GM21717 (cell line): ENCODE results near the gene GPATCH2L.

Experiments used
- ATAC-seq: cut with Tn5 transposase; IDR thresholded peaks from one replicate; pipeline ENCODE4 v1.9.1; 2021; ENCODE audit warnings: mild to moderate bottlenecking, moderate library complexity; ENCODE audit not compliant: unreplicated experiment

Gene GPATCH2L

DNA sequence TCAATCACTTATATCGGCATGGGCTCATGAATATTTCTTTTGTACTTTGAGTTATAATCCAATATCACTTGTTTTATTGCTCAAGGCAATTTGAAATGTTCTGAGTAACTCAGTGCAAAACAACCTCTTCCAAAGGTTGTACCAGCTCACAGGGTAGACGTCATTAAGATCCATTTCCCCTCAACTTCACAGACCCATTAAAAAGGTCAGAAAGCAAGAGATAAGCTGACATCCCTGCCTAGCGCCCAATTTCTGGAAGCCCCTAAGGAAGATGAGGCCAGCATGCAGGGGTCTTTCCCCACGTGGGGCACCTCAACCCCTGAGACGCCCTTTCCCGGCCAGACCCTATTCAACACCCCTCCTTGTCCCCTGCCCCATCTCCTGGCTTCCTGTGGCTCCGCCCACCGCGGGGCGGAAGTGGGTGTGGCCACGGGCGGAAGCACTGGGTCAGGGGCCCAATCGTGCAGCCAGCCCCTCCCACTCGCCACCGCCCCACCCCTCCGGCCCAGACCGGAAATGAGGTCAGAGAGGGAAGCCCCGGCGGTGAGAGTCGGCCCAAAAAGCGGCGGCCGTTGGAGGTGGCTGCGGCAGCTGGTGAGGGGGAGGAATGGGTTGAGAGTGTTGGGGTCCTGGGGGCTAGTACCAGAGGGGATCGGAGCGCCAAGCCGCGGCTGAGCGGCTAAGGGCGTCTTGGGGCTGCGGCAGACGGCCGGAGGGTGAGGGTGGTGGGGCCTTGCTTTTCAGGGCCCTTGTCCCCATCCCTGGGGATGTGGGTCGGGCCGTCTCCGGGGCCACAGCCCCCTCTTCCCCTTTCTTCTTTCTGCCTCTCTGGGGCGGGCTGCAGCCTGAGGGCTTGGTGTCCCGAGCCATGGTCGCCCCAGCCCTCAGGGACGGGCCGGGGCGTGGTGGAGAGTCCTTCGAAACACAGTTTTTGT is at the start of gene GPATCH2L:
Gene GPATCH2L (plus strand): TSS at position 525 of the 935 bp plus-strand sequence. CDS start 2,442 bp downstream, outside the sequence.
- peak; percentile 73 for ATAC-seq

DNA sequence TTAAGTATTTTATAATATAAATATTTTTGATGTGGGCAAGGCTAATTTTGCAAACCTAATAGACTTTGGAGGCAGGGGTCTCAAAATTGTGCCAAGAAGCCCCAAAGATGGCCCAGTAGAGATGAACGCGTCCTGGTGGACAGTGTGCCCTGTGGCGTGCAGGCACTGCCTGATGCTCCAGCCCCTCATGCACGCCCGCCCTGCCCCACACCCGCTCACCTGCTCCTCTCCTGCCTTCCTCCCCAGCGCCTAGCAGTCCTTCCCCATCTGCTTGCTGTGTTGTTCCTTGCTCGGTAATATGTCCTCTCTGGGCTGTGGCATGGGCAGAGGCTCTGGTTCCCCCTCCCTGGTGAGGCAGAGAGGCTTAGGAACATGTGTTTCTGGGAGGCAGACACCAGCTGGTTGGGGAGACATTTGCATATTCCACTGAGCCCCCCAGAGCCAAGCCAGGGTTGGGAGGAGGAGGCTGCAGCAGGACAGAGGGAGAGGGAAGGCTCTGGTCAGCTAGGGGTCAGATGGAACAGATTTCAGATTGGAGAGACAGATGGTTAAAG is 46.8 kb upstream of the GPATCH2L start:
- no peak for ATAC-seq

DNA sequence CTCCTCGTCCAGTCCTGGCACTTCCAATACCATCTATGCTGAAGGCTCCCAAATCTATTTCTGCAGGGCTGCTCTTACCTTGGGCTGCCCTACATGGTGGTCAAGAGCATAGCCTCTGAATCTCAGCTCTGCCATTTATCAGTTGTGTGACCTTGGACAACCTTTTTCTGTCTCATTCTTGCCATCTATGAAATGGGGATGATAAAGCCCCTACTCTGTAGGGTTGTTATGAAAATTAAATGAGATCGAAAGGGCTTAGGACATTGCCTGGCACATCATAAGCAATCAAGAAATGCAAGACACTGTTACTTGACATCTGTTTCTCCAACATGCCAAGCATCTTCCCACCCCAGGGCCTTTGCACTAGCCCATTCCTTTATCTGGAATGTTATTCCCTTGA is 45.5 kb upstream of the GPATCH2L start:
- ATAC-seq = no peak

DNA sequence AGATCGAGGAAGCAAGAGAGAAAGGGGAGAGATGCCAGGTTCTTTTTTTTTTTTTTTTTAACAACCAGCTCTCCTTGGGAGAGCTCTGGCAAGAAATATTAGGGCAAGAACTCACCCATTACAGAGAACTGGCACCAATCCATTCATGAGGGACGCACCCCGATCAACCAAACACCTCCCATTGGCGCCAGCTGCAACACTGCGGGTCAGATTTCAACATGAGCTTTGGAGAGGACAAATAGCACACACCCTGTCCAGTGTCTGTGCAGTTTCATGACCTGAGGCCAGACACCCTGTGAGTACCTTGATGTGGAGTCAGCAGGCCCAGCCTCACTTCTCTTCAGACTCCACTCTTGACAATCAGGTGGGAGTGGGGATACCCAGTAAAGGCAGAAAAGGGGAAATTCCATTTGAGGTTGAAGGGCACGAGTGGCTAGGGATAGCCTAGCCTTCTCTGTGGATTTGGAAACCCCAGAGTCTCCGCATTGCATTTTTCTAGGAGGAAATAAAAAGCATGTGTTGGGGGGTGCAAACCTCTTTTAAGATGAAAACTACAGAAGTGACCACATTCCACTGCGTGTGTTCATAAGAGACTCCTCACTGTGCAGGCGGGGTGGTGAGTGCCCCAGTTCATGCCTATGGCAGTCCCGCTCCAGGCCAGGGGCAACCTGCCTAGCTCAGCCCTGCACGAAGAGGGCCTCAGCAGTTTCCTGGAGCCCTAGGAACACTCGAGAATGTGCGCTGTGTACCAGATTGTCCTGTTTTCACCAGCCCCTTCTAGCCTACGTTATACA is 42.4 kb upstream of the GPATCH2L start:
- ATAC-seq = no peak

DNA sequence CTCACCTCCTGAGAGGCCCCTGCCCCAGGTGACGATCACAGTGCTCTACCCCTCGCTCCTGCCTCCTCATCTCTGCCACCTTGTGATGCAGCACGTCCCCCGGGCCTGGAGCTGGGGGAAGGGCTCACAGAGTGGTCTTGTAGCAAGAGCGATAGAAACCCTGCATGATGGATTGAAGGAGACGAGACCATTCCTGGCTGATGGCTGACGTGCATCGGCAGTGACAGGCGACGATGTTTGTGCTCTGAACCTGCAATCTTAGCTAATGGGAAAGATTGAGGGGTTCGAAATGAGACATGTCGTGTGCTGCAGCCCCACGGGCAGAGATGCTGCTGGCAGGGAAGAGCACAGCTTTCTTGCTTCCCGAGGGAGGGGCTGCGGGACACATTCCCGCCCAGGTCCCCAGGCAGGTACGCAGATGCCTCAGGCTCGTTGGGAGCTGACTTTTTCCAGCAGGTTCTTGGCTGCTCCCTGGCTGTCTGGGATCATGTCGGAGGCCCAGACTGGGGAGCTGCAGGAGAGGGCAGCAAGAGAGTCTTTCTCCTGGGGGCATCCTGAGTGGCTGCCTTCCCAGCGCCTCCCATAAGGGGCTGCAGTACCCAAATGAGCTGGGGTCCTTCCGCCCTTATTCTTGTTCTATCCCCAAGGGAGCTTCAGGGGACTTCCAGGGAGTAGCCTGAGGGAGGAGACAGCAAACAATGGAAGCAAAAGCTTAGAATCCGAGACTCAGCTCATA is 38.7 kb upstream of the GPATCH2L start:
- ATAC-seq = no peak

DNA sequence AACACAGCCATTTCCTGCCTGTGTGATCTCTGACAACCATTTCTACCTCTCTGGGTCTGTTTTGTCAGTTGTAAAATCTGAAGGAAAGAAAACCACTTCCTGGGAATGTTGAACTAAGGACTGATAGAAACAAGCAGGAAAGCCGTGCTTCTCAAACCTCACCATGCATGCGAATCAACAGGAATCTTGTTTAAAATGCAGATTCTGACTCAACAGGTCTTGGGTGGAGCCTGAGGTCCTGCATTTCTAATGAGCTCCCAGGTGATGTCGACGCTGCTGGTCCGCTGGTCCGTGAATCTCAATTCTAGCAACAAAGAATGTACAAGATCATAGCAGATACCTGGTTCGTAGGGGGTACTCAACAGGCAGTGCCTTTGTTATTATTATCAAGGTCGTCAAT is 38.0 kb upstream of the GPATCH2L start:
- no peak for ATAC-seq

DNA sequence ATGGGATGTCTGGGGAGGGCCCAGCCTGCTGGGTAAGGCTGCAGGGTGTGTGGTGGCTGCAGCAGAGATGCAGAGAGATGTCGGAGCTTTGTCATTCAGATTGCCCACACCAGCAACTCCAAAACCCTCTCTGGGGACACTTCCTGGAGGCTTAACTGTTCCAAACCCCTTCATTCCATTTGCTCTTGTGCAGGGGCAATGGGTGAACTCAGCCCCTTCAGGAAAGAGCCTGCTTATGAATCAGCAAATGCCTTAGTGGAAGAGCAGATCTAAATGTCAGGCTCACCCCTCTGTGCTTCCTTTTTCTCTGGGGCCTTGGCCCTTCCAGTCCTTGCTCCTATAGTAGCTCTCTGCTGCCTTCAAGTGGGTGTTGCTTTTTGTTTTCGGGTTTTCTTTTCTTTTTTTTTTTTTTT is 36.7 kb upstream of the GPATCH2L start:
- no peak for ATAC-seq

DNA sequence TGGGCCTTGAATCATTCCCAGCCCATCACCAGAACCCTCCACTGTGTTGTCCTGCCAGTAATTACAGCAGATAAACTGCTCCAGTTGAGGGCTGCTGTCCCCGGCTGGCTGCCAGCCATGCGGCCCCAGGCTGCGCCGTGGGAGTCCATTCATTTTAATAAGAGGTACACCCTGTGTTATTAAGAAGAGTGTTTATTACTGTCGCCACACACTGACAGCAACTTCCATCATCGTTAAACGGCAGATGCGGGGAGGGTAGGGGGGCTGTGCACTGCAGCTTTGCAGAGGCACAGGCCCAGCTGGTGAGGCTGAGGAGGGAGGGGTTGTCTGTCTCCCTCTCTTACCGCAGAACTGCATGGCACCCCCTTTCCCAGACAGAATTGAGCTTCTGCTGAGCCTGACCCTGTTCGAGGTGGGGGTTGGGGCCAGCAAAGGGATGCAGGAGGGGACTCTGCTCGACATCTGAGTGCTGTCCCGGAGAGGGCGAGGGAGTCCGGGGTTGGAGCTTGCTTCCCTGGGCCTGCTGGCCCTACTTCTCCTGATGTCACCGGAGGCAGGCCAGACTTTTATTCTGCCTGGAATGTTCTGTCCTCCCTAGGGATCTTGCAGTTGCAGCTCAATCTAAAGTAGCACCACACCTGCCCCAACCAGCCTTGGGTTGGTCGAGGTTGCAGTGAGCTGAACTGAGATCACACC is 33.8 kb upstream of the GPATCH2L start:
- no peak for ATAC-seq

DNA sequence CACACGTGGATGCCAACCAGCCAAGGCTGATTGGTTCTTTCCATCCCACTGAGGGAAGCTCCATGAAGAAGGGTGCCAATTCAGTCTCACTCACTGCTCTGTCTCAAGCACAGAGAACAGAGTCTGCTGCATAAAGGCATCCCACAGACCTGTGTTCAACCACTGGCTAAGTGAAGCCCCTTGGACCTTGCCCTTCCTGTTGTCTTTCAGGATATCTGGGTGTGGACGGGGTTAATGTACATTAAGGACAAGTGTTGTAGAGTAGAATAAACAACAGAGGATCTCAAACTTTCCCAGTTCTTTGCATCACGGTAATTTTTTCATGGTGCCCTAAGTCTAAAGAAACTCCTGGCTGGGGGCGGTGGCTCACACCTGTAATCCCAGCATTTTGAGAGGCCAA is 33.1 kb upstream of the GPATCH2L start:
- no peak for ATAC-seq

DNA sequence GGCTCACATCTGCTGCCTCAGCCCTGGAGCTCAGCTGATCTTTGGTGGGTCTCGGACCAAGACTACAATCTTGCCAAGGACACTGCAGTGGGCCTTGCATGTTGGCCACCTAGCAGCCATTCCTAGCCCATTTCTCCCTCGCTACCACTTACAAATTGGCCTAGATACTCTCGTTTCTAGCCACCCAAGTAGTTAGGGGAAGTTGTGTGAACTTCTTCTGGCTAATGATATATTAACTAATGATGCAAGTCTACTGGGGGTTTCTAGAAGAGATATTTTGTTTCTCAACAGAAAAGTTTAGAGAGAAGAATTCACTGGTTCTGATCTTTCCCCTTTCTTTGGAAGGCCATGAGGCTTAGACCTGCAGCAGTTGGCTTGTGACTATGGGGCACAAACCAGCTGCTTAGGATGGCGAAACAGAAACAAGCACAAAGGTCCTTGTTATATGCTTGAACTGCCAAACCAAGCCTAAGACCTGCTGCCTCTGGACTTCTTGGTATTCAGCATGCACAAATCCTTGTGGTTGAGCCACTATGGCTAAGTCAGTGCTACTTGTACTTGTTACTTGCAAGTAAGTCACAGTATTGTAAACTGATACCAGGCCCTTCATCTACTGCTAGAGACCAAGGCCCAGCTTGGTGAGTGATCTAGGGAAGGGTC is 30.5 kb upstream of the GPATCH2L start:
- ATAC-seq = no peak

DNA sequence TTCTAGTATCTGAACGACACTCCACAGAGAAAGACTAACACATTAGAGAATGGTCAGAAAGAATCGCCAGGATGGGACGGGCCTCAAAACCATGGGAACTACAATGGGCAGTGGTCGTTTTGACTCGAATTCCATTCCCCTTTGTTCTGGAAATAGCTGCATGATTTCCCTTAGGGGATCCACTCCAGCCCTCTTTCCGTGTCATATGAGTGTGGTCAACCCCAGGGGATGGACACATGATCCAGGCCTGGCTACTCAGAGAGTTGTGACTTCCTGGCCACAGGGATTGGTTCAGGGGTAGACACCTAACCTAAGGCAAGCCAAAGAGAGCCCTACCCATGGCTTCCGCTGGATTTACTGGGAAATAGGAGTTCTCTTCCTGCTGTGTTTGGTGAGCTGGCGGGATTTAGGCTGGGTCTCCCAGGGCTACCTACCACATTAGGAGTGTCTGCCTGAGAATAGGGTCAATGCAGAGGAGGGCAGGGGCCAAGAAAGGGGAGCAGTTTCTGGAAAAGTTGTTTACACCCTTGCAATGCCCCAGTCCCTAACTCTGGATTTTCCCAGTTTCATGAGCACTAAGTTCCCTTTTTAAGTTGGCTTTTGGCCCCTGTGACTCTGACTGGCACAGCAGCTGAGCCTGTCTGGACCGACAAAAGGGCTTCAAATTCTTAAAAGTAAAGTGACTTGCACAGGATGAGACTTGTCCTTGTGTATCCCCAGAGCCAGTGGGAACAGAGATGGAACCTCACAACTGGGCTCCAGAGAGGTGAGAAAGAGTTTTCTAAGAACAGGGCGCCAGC is 28.1 kb upstream of the GPATCH2L start:
- ATAC-seq = no peak

DNA sequence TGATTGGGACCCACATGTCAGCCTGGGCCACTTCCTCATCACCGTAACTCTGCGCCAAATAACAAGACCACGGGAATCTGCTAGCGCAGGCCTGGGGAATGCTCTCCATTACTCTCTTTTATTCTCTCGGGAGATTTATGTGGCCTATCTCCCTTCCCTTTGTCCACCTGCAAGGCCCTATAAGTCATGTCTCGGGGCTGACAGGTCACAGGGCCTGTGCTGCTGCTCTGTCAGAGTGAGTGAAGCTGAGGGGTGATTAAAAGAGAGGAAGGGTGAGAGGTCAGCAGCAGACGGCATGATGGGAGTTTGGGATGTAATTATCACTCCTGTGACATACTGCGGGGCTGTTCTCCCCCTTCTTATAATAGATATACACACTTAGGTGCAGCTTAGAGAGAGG is 26.2 kb upstream of the GPATCH2L start:
- no peak for ATAC-seq

DNA sequence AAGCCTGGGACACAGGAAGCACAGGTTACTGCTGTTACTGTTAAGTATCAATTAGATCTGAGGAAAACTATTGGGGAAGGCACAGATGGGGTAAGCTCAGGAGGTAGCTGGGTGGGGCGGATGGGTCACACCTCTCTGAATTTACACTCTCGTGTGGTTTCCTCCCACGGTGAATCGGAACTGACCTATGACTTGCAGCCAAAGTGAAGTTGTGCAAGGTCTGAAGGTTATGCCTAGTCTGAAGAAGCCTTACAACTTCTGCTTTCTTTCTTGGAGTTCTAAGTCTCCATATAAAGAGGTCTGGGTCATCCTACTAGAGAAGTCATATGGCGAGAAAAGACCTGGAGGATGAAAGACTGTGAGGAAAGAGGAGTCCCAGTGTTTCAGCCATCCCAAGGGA is 25.6 kb upstream of the GPATCH2L start:
- no peak for ATAC-seq

DNA sequence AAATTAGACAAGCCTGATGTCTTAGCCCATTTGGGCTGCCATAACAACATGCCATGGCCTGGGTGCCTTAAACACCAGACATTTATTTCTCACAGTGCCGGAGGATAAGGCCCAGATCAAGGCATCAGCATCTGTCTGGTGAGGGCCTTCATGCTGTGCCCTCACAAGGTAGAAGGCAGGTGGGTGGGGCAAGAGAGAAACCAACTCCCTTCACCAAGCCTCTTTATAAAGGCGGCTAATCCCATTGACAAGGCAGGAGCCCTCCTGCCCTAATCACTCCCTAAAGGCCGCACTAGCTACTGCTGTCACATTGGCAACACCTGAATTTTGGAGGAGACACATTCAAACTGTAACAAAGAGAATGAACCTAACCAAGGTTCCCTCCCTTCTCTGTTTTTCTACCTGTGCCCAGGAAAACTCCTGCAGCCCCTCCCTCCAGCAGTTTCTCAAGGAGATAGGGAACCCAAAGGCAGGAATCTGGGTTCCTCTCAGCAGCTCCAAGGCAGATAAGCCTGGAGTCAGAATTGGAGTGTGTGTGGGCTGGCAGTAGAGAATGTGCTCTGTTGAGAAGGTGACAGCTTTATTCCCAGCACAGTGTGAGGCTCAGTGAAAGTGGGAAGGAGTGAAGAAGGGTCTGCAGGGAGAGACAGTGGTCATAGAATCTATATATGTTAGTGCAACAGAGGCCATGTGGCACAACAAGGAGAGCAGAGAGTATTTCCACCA is 21.7 kb upstream of the GPATCH2L start:
- ATAC-seq = no peak

DNA sequence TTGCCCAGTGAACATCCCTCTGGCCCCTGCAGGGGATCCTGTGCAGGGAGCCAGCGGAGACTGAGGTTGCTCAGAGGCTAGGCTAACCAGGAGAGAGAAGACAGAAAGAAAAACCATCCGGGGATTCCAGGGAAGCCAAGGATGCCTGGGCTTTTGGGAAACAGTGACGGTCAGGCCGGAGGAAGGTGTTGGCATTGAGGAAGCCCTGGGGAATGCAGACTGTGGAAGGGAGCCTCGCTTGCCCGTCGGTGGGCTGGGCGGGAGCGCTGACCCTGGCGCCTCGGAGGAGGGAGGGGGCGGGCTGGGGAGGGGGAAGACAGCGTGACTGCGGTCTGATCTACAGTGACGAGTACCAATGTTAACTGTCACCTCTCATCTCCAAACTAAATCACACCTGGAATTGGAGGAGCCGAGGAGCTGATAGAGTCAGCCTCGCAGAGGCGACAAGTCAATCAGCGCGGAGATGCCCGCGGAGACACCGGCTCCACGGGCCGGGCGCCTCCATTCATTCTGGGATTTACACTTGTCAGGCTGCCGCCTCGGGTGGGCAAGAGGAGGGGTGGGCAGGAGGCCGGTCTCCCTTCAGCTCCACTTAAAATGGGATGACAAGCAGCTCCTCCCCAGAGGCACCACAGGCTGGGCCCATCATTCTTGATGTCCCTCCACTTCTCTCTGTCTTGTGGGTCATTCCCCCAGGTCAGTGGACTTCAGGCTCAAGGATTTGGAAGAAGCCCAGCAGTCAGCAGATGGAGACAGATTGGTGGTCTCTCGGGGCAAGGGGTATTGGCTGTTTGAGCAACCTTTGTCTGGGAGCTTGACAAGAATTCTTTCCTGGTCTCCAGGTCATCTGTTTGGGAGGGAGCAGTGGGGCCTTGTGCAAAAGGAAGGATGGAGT is 20.4 kb upstream of the GPATCH2L start:
- no peak for ATAC-seq

DNA sequence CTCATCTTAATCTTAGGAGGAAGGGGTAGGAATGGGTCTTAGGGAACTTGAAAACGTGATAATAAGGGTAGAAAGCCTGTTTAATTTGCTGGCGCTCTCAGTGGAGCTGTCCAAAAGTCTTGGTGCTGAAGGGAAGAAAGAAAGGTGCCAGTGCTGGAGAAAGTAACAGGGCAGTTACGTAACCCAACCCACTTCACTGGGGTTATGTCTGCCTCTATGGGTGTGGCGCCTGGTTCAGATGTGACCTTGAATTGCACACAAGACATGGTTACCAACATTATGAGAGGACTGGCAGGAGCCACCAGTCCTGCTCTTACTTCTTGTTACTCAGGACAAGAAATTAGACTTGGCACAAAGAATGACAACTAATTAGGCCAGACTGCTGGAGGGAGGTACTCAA is 18.6 kb upstream of the GPATCH2L start:
- no peak for ATAC-seq

DNA sequence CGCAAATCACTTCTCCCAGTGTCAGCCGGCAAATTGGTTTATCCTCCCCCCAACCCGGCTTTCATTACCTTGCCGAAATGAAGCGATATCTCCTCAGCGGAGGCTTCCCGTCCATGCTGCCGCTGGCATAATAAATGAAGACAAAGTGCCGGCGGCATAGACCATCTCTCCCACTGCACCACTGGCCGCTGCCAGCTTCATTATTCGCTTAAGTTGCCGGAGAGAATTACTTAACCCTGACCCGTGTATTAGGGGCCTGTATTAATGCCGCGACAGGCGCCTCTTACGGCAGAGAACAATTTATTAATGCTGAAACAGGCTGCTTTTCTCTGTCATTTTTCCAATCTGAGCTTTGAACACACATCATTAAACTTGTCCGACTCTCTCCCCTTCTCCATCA is 17.5 kb upstream of the GPATCH2L start:
- no peak for ATAC-seq
